CD4-positive, alpha-beta memory T cell (primary cell): ENCODE measurements around the gene SCFD2. TPM values are rescaled to one million over a fixed set of nuclear protein-coding genes. Genes with fewer than 3 reads are reported as not detected.

Source experiments
- CTCF ChIA-PET: fragments of 350-600 bp; sonication (Branson Sonifier 250); formaldehyde crosslinking; loops from one replicate; lab custom pipeline; 2021; ENCODE audit warnings: inconsistent platforms; ENCODE audit not compliant: partially characterized antibody; lab: Charles Lee
- POLR2A ChIA-PET: fragments of 350-600 bp; sonication (Branson Sonifier 250); formaldehyde crosslinking; loops from one replicate; lab custom pipeline; 2021; ENCODE audit not compliant: partially characterized antibody; lab: Charles Lee
- DNase-seq, 5 donors: peaks; one replicate each; pipeline versions ENCODE4 v3.0.0 to v3.0.0-alpha.2; 2020 to 2022; ENCODE audit warnings: mixed read lengths in 1 of 5
- H3K27ac ChIP-seq: one replicate; pipeline ENCODE4 v1.7.0; 2013; ENCODE audit warnings: low read depth, low read length
- H3K27me3 ChIP-seq: 2 replicates; pipeline ENCODE4 v1.7.0; 2013; ENCODE audit warnings: mild to moderate bottlenecking, low read length, moderate library complexity; ENCODE audit not compliant: insufficient read depth
- H3K36me3 ChIP-seq: 2 replicates; pipeline ENCODE4 v1.7.0; 2013; ENCODE audit warnings: mild to moderate bottlenecking, low read length, moderate library complexity; ENCODE audit not compliant: insufficient read depth
- H3K4me1 ChIP-seq: 2 replicates; pipeline ENCODE4 v1.7.0; 2013; ENCODE audit warnings: mild to moderate bottlenecking, low read length, moderate library complexity; ENCODE audit not compliant: insufficient read depth
- H3K4me3 ChIP-seq, 2 donors: one replicate each; pipeline ENCODE4 v1.7.0; 2013; ENCODE audit warnings: low read length in 2 of 2, mild to moderate bottlenecking in 1 of 2
- H3K9me3 ChIP-seq, 2 donors: one replicate each; pipeline ENCODE4 v1.7.0; 2013; ENCODE audit warnings: low read length in 2 of 2, control low read depth in 1 of 2; ENCODE audit not compliant: control insufficient read depth in 1 of 2
- H3K27ac Mint-ChIP-seq, 7 donors: one replicate each; pipeline ENCODE4 v1.8.0; 2020 to 2021; ENCODE audit warnings: mixed read lengths in 7 of 7, mild to moderate bottlenecking in 6 of 7, inconsistent platforms in 3 of 7, moderate library complexity in 3 of 7
- H3K27me3 Mint-ChIP-seq, 2 donors: one replicate each; pipeline ENCODE4 v1.8.0; 2020 to 2021; ENCODE audit warnings: mixed read lengths in 2 of 2
- H3K36me3 Mint-ChIP-seq, 2 donors: one replicate each; pipeline ENCODE4 v1.8.0; 2020 to 2021; ENCODE audit warnings: mixed read lengths in 2 of 2, inconsistent platforms in 1 of 2, mild to moderate bottlenecking in 1 of 2
- H3K4me1 Mint-ChIP-seq, 4 donors: one replicate each; pipeline ENCODE4 v1.8.0; 2020 to 2021; ENCODE audit warnings: mixed read lengths in 4 of 4, mild to moderate bottlenecking in 1 of 4
- H3K4me3 Mint-ChIP-seq, 8 donors: one replicate each; pipeline ENCODE4 v1.8.0; 2020 to 2021; ENCODE audit warnings: mixed read lengths in 8 of 8, mild to moderate bottlenecking in 7 of 8, moderate library complexity in 6 of 8, inconsistent platforms in 3 of 8
- H3K9me3 Mint-ChIP-seq, 8 donors: one replicate each; pipeline ENCODE4 v1.8.0; 2020 to 2021; ENCODE audit warnings: mixed read lengths in 8 of 8, mild to moderate bottlenecking in 5 of 8, inconsistent platforms in 3 of 8, moderate library complexity in 1 of 8
- intact Hi-C: fragments of 100-400 bp; cut with micrococcal nuclease; formaldehyde crosslinking; loops from one replicate; pipeline ENCODE4 v1.15.1; 2023
- polyA plus RNA-seq, 2 donors: library from polyadenylated mRNA; unstranded; fragments of 300-500 nt; fragmentation: Illumina TruSeq; gene quantifications; one replicate each; pipeline ENCODE4 v1.2.3, GENCODE V29; 2021
- total RNA-seq, 2 experiments: library from RNA; stranded (reverse); gene quantifications; one replicate each; pipeline ENCODE4 v1.2.3, GENCODE V29; 2021

SCFD2 gene
- total and polyA plus RNA-seq, 4 experiments from 2014 or later: 12.4 to 21.2 (median 13.5) TPM

GRCh38 chr4:53321151-53321983, 44.5 kb downstream of the SCFD2 start:
- H3K4me1 Mint-ChIP-seq: peaks cover 8 to 21% (median 16%) of the 10 kb centered on the region in 4 donors

GRCh38 chr4:53315300-53315699, 50.6 kb downstream of the SCFD2 start:
- Histone ChIP-seq H3K9me3 (no peaks in the 10 kb centered on the region), H3K4me3 (no peak overlapping the region), H3K27me3 (no peaks in the 10 kb centered on the region), H3K4me1 (peaks cover 12% of the 10 kb centered on the region), H3K36me3 (peaks cover 3% of the 10 kb centered on the region), H3K27ac (no peak overlapping the region)
- H3K27ac Mint-ChIP-seq: peak overlapping the region in 2 of 7 donors; percentile 39 to 42
- CTCF ChIA-PET: interaction anchor here (0.7 kb wide), 1 partner anchor 1472 kb away, joined by 4 read pairs; the partner anchor contains the start of gene DCUN1D4
- DNase-seq: no peak
- H3K27me3 Mint-ChIP-seq: no peaks in the 10 kb centered on the region
- POLR2A ChIA-PET: no interaction called here
- no peak overlapping the region for H3K4me3 Mint-ChIP-seq
- peaks cover 10 to 23% of the 10 kb centered on the region in 2 donors for H3K36me3 Mint-ChIP-seq
- H3K4me1 Mint-ChIP-seq: peaks cover 16 to 25% (median 22%) of the 10 kb centered on the region in 4 donors
- intact Hi-C loops: no loop called here
- no peaks in the 10 kb centered on the region for H3K9me3 Mint-ChIP-seq

More at GRCh38 chr4:53321151-53321983, 44.5 kb downstream of the SCFD2 start:
- CTCF ChIA-PET: interaction anchor here (1.4 kb wide), 1 partner anchor 34 kb away, joined by 3 read pairs; no protein-coding TSS in a partner anchor
- H3K4me1 ChIP-seq: peaks cover 7% of the 10 kb centered on the region
- no peaks in the 10 kb centered on the region for H3K36me3 ChIP-seq
- DNase-seq: no peak
- H3K9me3 ChIP-seq: no peaks in the 10 kb centered on the region
- Mint-ChIP-seq H3K36me3 (peaks cover 2 to 11% of the 10 kb centered on the region in 2 donors), H3K27me3 (no peaks in the 10 kb centered on the region), H3K4me3 (no peak overlapping the region), H3K27ac (no peak overlapping the region), H3K9me3 (no peaks in the 10 kb centered on the region)
- no peak overlapping the region for H3K4me3 ChIP-seq
- no peak overlapping the region for H3K27ac ChIP-seq
- no peaks in the 10 kb centered on the region for H3K27me3 ChIP-seq
- POLR2A ChIA-PET: no interaction called here
- intact Hi-C loops: no loop called here

DNA sequence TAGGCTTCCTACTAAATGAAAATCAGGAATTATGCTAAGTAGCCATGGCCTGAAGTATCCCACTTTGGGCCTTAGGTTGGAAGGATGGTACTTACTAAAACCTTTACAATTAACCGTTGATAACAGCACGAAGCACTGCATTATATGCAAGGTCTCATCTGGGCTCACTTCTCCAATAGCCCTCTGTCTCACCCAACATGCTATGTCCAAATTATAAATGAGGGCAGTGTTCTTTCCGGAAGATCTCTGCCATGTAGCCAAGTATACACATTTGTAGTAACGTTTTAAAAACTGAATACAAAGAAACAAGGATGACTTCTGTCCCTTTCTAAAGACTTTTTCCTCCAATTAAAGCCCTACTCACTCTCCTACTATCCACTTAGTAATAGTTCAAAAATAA, 51.6 kb downstream of the SCFD2 start:
- peaks cover 3% of the 10 kb centered on the region for H3K36me3 ChIP-seq
- DNase-seq: no peak
- POLR2A ChIA-PET: no interaction called here
- Mint-ChIP-seq H3K27ac (no peak overlapping the region), H3K4me1 (peaks cover 17 to 25% (median 22%) of the 10 kb centered on the region in 4 donors), H3K9me3 (peaks cover 0 to 1% (median 0%) of the 10 kb centered on the region in 8 donors), H3K4me3 (no peak overlapping the region), H3K36me3 (peaks cover 17 to 31% of the 10 kb centered on the region in 2 donors), H3K27me3 (no peaks in the 10 kb centered on the region)
- H3K4me3 ChIP-seq: no peak overlapping the region
- peaks cover 12% of the 10 kb centered on the region for H3K4me1 ChIP-seq
- no peaks in the 10 kb centered on the region for H3K27me3 ChIP-seq
- intact Hi-C loops: no loop called here
- CTCF ChIA-PET: no interaction called here
- H3K9me3 ChIP-seq: no peaks in the 10 kb centered on the region
- H3K27ac ChIP-seq: no peak overlapping the region

- DNase-seq: no peak
- no peak overlapping the region for H3K27ac ChIP-seq
- H3K4me1 Mint-ChIP-seq: peaks cover 18 to 25% (median 22%) of the 10 kb centered on the region in 4 donors
- H3K9me3 ChIP-seq: no peaks in the 10 kb centered on the region
- H3K9me3 Mint-ChIP-seq: peaks cover 0 to 2% (median 0%) of the 10 kb centered on the region in 8 donors
- intact Hi-C loops: no loop called here
- peaks cover 21 to 37% of the 10 kb centered on the region in 2 donors for H3K36me3 Mint-ChIP-seq
- no peak overlapping the region for H3K4me3 ChIP-seq
- peaks cover 3% of the 10 kb centered on the region for H3K36me3 ChIP-seq
- POLR2A ChIA-PET: no interaction called here
- H3K27me3 ChIP-seq: no peaks in the 10 kb centered on the region
- H3K27me3 Mint-ChIP-seq: no peaks in the 10 kb centered on the region
- H3K4me1 ChIP-seq: peaks cover 12% of the 10 kb centered on the region
- H3K27ac Mint-ChIP-seq: peak overlapping the region in 2 of 7 donors; percentile 54 to 58
- no peak overlapping the region for H3K4me3 Mint-ChIP-seq
- CTCF ChIA-PET: interaction anchor here (0.8 kb wide), 1 partner anchor 921 kb away, joined by 3 read pairs; no protein-coding TSS in a partner anchor
Observed at GRCh38 chr4:53313510-53313909, 52.4 kb downstream of the SCFD2 start.

DNA sequence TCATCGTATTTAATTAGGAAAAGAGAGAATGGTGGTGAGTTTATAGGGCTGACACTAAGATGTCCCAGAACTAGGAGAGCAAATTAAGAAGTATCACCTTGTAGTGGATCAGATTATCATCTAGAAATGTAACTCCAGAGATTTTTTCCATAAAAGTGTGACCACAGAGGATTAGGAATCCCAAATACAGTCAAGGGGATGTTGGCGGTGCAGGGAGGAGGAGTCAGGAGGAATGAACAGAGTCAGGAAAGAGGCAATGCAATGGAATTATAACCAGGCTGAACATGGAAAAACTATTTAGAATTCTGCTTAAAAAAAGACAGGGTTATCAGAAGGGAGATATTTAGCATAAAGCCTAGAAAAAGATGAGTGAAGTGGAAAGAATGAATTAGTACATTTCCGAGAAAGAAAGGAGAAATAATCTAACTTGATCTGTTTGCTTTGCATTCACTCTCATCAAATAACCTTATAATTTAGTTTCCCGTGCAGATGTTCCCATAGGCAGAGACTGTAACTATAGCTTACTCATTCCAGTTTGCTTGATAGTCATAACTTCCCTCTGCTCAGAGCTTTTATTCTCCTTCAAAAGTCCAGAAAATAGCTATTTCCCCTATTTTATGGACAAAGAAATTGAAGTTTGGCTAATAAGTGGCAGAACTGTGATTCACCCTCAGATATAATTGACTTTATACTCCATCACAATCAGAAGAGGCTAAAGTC, 56.4 kb downstream of the SCFD2 start:
- H3K4me1 ChIP-seq: no peaks in the 10 kb centered on the region
- POLR2A ChIA-PET: no interaction called here
- intact Hi-C loops: no loop called here

DNA sequence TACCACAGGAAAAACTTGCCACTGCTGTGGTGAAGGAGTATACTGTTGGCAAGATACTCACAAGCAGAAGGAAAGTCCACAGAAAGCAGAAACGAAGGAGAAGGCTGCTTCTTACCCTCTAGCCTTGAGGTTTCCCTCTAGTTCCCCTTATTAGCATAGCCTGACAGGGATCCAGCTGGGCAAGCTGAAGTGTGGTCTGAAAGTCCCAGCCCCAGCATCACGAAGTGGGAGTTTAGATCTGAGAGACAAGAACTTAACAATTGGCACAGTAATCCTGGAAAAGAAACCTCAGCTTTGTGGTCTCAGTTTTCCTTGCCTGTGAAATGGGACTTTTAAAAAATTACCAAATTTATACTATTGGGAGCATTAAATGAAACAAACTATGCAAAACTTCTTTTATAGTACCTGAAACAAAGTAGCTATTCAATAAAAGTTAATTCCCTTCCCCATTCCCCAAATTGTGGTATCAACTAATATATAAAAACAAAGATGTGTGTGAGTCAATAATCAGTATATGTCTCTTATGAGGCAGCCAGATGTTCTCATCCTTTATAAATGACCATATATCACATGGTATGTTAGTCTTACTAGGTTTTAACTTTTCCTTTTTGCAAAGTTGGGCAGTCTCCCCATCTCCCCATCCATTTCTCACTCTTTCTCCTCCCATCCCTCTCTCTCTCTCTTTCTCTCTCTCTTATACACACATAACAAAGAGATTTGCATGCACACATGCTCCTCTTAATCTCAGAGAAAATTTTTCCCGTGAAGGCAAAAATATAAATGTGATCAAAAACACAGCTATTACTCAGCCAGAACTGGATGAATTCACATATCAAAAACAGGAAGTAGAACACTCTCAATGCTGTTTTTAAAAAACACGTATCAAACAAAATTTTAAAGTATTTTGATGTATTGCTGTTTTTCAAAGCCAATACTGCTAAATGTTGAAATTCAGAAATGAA, 57.8 kb downstream of the SCFD2 start:
- no peaks in the 10 kb centered on the region for H3K4me1 ChIP-seq
- ChIA-PET POLR2A (no interaction called here), CTCF (no interaction called here)
- Mint-ChIP-seq H3K9me3 (peaks cover 0 to 20% (median 14%) of the 10 kb centered on the region in 8 donors), H3K4me3 (no peak overlapping the region), H3K27me3 (no peaks in the 10 kb centered on the region), H3K36me3 (peaks cover 49 to 81% of the 10 kb centered on the region in 2 donors), H3K4me1 (peaks cover 0 to 4% (median 2%) of the 10 kb centered on the region in 4 donors), H3K27ac (no peak overlapping the region)
- H3K9me3 ChIP-seq: no peaks in the 10 kb centered on the region
- no peak overlapping the region for H3K27ac ChIP-seq
- H3K36me3 ChIP-seq: peaks cover 3% of the 10 kb centered on the region
- H3K4me3 ChIP-seq: no peak overlapping the region
- no peak for DNase-seq
- H3K27me3 ChIP-seq: no peaks in the 10 kb centered on the region
- intact Hi-C loops: no loop called here

More for the DNA sequence above, 56.4 kb downstream of the SCFD2 start:
- H3K36me3 ChIP-seq: peaks cover 3% of the 10 kb centered on the region
- no peaks in the 10 kb centered on the region for H3K9me3 ChIP-seq
- no peak for DNase-seq
- H3K27ac ChIP-seq: no peak overlapping the region
- Mint-ChIP-seq H3K4me3 (no peak overlapping the region), H3K9me3 (peaks cover 0 to 12% (median 6%) of the 10 kb centered on the region in 8 donors), H3K27ac (no peak overlapping the region), H3K27me3 (no peaks in the 10 kb centered on the region), H3K36me3 (peaks cover 44 to 78% of the 10 kb centered on the region in 2 donors), H3K4me1 (peaks cover 0 to 2% (median under 1%) of the 10 kb centered on the region in 4 donors)
- H3K27me3 ChIP-seq: no peaks in the 10 kb centered on the region
- CTCF ChIA-PET: no interaction called here
- H3K4me3 ChIP-seq: no peak overlapping the region
